Gastrocnemius medialis (tissue), 4 donors: Measurements from ENCODE around the gene CARD11. TPM values are rescaled to one million over a fixed set of nuclear protein-coding genes. Genes with fewer than 3 reads are reported as not detected.

Experiments used
- ATAC-seq, 2 donors: fragments of 150-250 bp; one replicate each; pipeline ENCODE4 v1.9.1; 2016
- DNase-seq, 2 donors: peaks; one replicate each; pipeline ENCODE4 v3.0.0-alpha.2; 2019
- H3K27ac ChIP-seq, 4 donors: fragments of 200-600 bp; sonication (generic); 1 replicate in 1 of 4; 2 replicates in 3 of 4; pipeline ENCODE4 v1.5.1; 2016 to 2018; ENCODE audit warnings: mild to moderate bottlenecking in 2 of 4, moderate library complexity in 1 of 4
- H3K27me3 ChIP-seq, 3 donors: fragments of 200-600 bp; sonication (generic) in 2 of 3; 1 replicate in 1 of 3; 2 replicates in 2 of 3; pipeline versions ENCODE4 v1.5.1 to v1.6.0; 2016 to 2019; ENCODE audit warnings: mild to moderate bottlenecking in 1 of 3, moderate library complexity in 1 of 3
- H3K36me3 ChIP-seq, 2 donors: fragments of 200-600 bp; sonication (generic) in 1 of 2; one replicate each; pipeline ENCODE4 v1.5.1; 2017 to 2018
- H3K4me1 ChIP-seq, 2 donors: fragments of 200-600 bp; sonication (generic) in 1 of 2; one replicate each; pipeline ENCODE4 v1.5.1; 2016 to 2017; ENCODE audit warnings: mild to moderate bottlenecking in 2 of 2
- H3K4me3 ChIP-seq, 4 donors: fragments of 200-600 bp; sonication (generic) in 3 of 4; 1 replicate in 1 of 4; 2 replicates in 3 of 4; pipeline ENCODE4 v1.5.1; 2016 to 2019; ENCODE audit warnings: mild to moderate bottlenecking in 2 of 4
- H3K9me3 ChIP-seq, 3 donors: fragments of 200-600 bp; sonication (generic) in 2 of 3; 1 replicate in 1 of 3; 2 replicates in 2 of 3; pipeline ENCODE4 v1.5.1; 2016 to 2019
- POLR2A ChIP-seq, 2 donors: fragments of 450-650 bp; IDR thresholded peaks; one replicate each; pipeline ENCODE4 v1.6.1; 2017; ENCODE audit warnings: antibody characterized with exemption in 2 of 2, mild to moderate bottlenecking in 2 of 2, moderate library complexity in 2 of 2
- in situ Hi-C, 4 donors: fragments of 200-750 bp; cut with MboI; loops; one replicate each; pipeline versions ENCODE4 v1.15.0 to v1.8.0; 2017; ENCODE audit warnings: low sequenced_read_pairs in 4 of 4
- intact Hi-C: fragments of 100-400 bp; cut with DNase I; formaldehyde crosslinking; loops from one replicate; pipeline ENCODE4 v1.15.1; 2023; ENCODE audit warnings: low total_unique reads
- total RNA-seq, 4 donors: library from RNA; depleted of rRNA; stranded (reverse); fragments of >200 nt; gene quantifications; one replicate each; pipeline versions ENCODE4 v1.1.0 to v1.2.3, GENCODE V29; 2016
- TF ChIP-seq, protein P1 (sequence below), 5 experiments: fragments of 450-650 bp in 3 of 5; fragments of 200-600 bp in 2 of 5; sonication (generic) in 2 of 5; IDR thresholded peaks in 4 of 5; conservative IDR thresholded peaks in 1 of 5; 1 replicate in 4 of 5; 2 replicates in 1 of 5; pipeline ENCODE4 v1.5.1; 2016 to 2019; ENCODE audit warnings: antibody characterized with exemption in 5 of 5, mild to moderate bottlenecking in 3 of 5, moderate library complexity in 3 of 5

The CARD11 gene
- total RNA-seq, 4 donors from 2014 or later = 0.13 TPM; not detected in 3

DNA sequence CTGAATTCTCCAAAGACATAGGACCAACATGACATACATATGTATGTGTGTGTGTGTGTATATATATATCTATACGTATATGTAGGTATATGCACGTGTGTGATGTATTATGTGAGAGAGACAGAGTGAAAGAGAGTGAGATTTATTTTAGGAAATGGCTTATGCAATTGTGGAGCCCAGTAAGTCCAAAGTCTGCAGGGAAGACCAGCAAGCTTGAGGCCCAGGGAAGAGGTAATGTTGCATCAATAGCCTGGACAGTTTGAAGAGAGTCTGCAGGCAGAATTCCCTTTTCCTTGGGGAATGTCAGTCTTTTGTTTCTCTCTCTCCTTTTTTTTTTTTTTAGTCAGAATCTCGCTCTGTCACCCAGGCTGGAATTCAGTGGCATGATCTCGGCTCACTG, 33.0 kb upstream of the CARD11 start:
- in situ Hi-C loops = no loop called here

DNA sequence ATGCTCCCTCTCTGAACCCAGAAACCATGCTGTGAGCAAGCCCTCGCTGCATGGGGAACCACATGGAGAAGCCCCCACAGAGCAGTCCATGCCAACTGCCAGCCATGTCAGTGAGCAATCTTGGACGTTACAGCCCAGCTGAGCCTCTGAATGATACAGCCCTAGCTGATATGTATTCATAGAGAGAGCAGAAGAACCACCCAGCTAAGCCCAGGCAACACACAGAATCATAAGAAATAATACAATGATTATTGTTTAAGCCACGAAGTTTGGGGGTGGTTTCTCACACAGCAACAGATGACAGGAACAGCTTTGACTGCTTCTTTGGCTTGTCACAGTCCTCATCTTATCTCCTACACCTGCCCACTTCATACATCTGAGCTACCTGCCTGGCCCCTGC, 32.5 kb upstream of the CARD11 start:
- intact Hi-C loops = no loop called here
- in situ Hi-C loops = no loop called here
- Histone ChIP-seq H3K9me3 (peaks cover 0 to 6% (median 0%) of the 10 kb centered on the region in 3 donors), H3K36me3 (no peaks in the 10 kb centered on the region), H3K4me1 (no peaks in the 10 kb centered on the region), H3K27me3 (peaks cover 0 to 2% (median 0%) of the 10 kb centered on the region in 3 donors), H3K27ac (no peak overlapping the region), H3K4me3 (no peak overlapping the region)
- TF ChIP-seq POLR2A (IDR thresholded peaks at IDR 0.05) = no peak
- TF ChIP-seq, protein P1, sequence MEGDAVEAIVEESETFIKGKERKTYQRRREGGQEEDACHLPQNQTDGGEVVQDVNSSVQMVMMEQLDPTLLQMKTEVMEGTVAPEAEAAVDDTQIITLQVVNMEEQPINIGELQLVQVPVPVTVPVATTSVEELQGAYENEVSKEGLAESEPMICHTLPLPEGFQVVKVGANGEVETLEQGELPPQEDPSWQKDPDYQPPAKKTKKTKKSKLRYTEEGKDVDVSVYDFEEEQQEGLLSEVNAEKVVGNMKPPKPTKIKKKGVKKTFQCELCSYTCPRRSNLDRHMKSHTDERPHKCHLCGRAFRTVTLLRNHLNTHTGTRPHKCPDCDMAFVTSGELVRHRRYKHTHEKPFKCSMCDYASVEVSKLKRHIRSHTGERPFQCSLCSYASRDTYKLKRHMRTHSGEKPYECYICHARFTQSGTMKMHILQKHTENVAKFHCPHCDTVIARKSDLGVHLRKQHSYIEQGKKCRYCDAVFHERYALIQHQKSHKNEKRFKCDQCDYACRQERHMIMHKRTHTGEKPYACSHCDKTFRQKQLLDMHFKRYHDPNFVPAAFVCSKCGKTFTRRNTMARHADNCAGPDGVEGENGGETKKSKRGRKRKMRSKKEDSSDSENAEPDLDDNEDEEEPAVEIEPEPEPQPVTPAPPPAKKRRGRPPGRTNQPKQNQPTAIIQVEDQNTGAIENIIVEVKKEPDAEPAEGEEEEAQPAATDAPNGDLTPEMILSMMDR (IDR thresholded peaks at IDR 0.05 in 4 of 5, conservative IDR thresholded peaks at IDR 0.05 in 1 of 5) = no peak
- no peak for DNase-seq
- no peak for ATAC-seq

More for the DNA sequence above, 33.0 kb upstream of the CARD11 start:
- Histone ChIP-seq H3K27ac (no peak overlapping the region), H3K4me3 (no peak overlapping the region), H3K27me3 (peaks cover 0 to 2% (median 0%) of the 10 kb centered on the region in 3 donors), H3K4me1 (no peaks in the 10 kb centered on the region), H3K36me3 (no peaks in the 10 kb centered on the region), H3K9me3 (peaks cover 0 to 6% (median 0%) of the 10 kb centered on the region in 3 donors)
- DNase-seq = no peak
- intact Hi-C loops = no loop called here
- no peak for ATAC-seq
- no peak for TF ChIP-seq POLR2A (IDR thresholded peaks at IDR 0.05)
- TF ChIP-seq, protein P1 (IDR thresholded peaks at IDR 0.05 in 4 of 5, conservative IDR thresholded peaks at IDR 0.05 in 1 of 5) = no peak

DNA sequence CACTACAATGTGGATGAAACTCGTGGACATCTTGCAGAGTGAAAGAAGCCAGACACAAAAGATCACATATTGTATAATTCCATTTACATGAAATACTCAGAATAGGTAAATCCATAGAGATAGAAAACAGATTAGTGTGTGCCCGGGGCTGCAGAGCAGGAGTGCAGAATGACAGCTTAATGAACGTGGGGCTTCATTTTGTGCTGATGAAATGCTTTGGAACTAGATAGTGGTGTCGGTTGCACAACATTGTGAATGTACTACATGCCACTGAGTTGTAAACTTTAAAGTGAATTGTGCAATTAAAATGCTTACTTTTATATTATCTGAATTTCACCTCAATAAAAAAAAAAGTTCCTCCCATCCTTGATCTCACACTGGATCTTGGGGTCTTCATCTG, 31.8 kb upstream of the CARD11 start:
- H3K27me3 ChIP-seq = peaks cover 0 to 2% (median 0%) of the 10 kb centered on the region in 3 donors
- in situ Hi-C loops = no loop called here
- no peak for ATAC-seq
- H3K4me3 ChIP-seq = no peak overlapping the region
- H3K9me3 ChIP-seq = peaks cover 0 to 6% (median 0%) of the 10 kb centered on the region in 3 donors
- no peak for DNase-seq
- intact Hi-C loops = no loop called here
- no peak overlapping the region for H3K27ac ChIP-seq
- H3K36me3 ChIP-seq = no peaks in the 10 kb centered on the region
- no peak for TF ChIP-seq POLR2A (IDR thresholded peaks at IDR 0.05)
- TF ChIP-seq, protein P1 (IDR thresholded peaks at IDR 0.05 in 4 of 5, conservative IDR thresholded peaks at IDR 0.05 in 1 of 5) = no peak
- no peaks in the 10 kb centered on the region for H3K4me1 ChIP-seq

DNA sequence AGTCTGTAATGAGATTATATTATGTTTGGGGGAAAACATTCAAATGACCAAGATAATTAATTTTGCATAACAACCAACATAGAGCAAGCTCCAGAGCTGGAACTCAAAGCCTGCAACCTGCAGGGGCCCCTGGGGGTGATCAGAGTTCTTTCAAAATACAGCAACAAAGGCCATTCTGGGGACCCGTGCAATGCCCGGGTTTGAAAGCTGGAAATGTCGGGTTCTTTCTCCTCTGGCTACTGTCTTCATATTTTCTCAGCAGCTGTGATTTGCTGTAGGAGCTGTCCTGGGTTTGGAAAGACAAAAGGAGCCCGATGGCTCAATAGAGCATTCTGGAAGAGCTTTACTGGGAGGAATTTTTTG, 30.8 kb upstream of the CARD11 start:
- H3K9me3 ChIP-seq = peaks cover 0 to 6% (median 0%) of the 10 kb centered on the region in 3 donors
- no peak overlapping the region for H3K27ac ChIP-seq
- H3K4me1 ChIP-seq = no peaks in the 10 kb centered on the region
- TF ChIP-seq, protein P1 (IDR thresholded peaks at IDR 0.05 in 4 of 5, conservative IDR thresholded peaks at IDR 0.05 in 1 of 5) = no peak
- TF ChIP-seq POLR2A (IDR thresholded peaks at IDR 0.05) = no peak
- intact Hi-C loops = no loop called here
- H3K36me3 ChIP-seq = no peaks in the 10 kb centered on the region
- peaks cover 0 to 2% (median 0%) of the 10 kb centered on the region in 3 donors for H3K27me3 ChIP-seq
- ATAC-seq (no peak), DNase-seq (no peak)
- in situ Hi-C loops = no loop called here
- no peak overlapping the region for H3K4me3 ChIP-seq
